T-helper 2 cell treated with Interferon-gamma antibody and Interleukin-4, amounts not matched to agents 5 μg/mL and 100 μg/mL, for 36 hours (primary cell): ENCODE results near the gene ARHGEF39.
A peak's percentile ranks its signal among the peaks of the same experiment; 100 is the strongest.

Experiments
- DNase-seq: peaks from one replicate; pipeline ENCODE4 v3.0.0; 2021; ENCODE audit warnings: low spot score
- H3K27ac Mint-ChIP-seq: one replicate; pipeline ENCODE4 v1.8.0; 2021; ENCODE audit warnings: mild to moderate bottlenecking, mixed read lengths
- H3K27me3 Mint-ChIP-seq: one replicate; pipeline ENCODE4 v1.8.0; 2021; ENCODE audit warnings: low read depth, mixed read lengths
- H3K36me3 Mint-ChIP-seq: one replicate; pipeline ENCODE4 v1.8.0; 2021; ENCODE audit warnings: low read depth, mixed read lengths
- H3K4me1 Mint-ChIP-seq: one replicate; pipeline ENCODE4 v1.8.0; 2021; ENCODE audit warnings: low read depth, mixed read lengths
- H3K4me3 Mint-ChIP-seq: one replicate; pipeline ENCODE4 v1.8.0; 2022; ENCODE audit warnings: mild to moderate bottlenecking, moderate library complexity, mixed read lengths
- H3K9me3 Mint-ChIP-seq: one replicate; pipeline ENCODE4 v1.8.0; 2021; ENCODE audit warnings: mixed read lengths

ARHGEF39 gene

GRCh38 chr9:35664531-35665470, at the start of gene ARHGEF39:
TSS of gene ARHGEF39 (minus strand) at chr9:35665195. CDS start at chr9:35665169, 26 bp downstream.
- peak within 1 kb of the TSS; percentile 87 for H3K27ac Mint-ChIP-seq
- H3K36me3 Mint-ChIP-seq, result peaks cover 25% of the 10 kb centered on the region
- no peaks in the 10 kb centered on the region for H3K9me3 Mint-ChIP-seq
- H3K27me3 Mint-ChIP-seq, result no peaks in the 10 kb centered on the region
- H3K4me1 Mint-ChIP-seq, result peaks cover 49% of the 10 kb centered on the region
- peak within 1 kb of the TSS; percentile 92 for H3K4me3 Mint-ChIP-seq
- DNase-seq, result peak; percentile 87

GRCh38 chr9:35714123-35714522, 49.1 kb upstream of the ARHGEF39 start:
- Mint-ChIP-seq H3K27ac (no peak overlapping the region), H3K4me1 (peaks cover 2% of the 10 kb centered on the region), H3K27me3 (no peaks in the 10 kb centered on the region), H3K9me3 (no peaks in the 10 kb centered on the region), H3K4me3 (no peak overlapping the region), H3K36me3 (peaks cover 88% of the 10 kb centered on the region)
- DNase-seq, result no peak

DNA sequence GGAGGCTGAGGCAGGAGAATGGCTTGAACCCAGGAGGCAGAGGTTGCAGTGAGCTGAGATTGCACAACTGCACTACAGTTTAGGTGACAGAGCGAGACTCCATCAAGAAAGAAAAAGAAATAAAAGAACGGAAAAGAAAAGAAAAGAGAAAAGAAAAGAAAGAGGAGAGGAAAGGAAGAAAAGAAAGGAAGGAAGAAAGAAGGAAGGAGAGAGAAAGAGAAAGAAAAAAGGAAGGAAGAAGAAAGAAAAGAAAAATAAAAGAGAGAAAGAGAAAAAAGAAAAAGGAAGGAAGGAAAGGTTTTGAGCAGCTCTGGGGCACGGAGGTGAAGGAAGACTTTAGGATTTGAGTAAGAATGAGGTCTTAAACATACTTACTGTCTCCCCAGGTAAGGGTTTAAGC, 48.6 kb upstream of the ARHGEF39 start:
- no peak overlapping the region for H3K4me3 Mint-ChIP-seq
- no peak for DNase-seq
- H3K27me3 Mint-ChIP-seq, result no peaks in the 10 kb centered on the region
- H3K27ac Mint-ChIP-seq, result no peak overlapping the region
- peaks cover 91% of the 10 kb centered on the region for H3K36me3 Mint-ChIP-seq
- H3K9me3 Mint-ChIP-seq, result no peaks in the 10 kb centered on the region
- H3K4me1 Mint-ChIP-seq, result peaks cover 2% of the 10 kb centered on the region

DNA sequence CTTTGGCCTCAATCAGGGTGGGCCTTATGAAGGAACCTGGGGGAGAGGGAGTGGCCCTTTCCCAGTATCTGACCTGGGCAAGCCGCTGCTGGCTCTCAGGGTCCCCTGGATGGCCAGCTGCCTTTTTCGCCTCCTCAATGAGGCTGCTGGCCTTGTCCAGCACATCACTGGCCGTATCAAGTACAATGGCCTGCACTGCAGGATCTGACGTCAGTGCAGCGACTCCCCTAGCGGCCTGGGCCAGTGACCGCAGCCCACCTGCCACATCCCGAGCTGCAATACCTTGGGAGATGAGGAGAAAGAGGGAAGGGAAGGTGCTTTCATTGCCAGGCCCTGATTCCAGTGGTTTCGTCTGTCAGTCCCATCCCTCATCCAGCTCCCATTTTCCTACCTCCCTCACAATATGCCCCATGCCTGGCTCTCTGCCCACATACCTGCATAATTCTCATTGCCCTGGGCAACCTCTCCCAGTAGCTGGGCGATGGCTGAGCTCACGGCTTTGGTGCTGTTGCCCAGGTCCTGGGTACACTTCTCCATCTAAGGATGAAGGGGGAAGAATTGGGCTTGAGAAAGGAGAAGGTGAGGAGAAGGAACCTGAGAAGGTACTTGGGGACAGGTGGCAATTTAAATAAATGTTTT, 47.9 kb upstream of the ARHGEF39 start:
- Mint-ChIP-seq H3K4me1 (peaks cover 2% of the 10 kb centered on the region), H3K4me3 (no peak overlapping the region), H3K27me3 (no peaks in the 10 kb centered on the region), H3K36me3 (peaks cover 91% of the 10 kb centered on the region), H3K9me3 (no peaks in the 10 kb centered on the region), H3K27ac (no peak overlapping the region)
- DNase-seq, result no peak

GRCh38 chr9:35711501-35712428, 46.8 kb upstream of the ARHGEF39 start:
- H3K4me3 Mint-ChIP-seq, result no peak overlapping the region
- peaks cover 91% of the 10 kb centered on the region for H3K36me3 Mint-ChIP-seq
- no peaks in the 10 kb centered on the region for H3K27me3 Mint-ChIP-seq
- DNase-seq, result no peak
- H3K27ac Mint-ChIP-seq, result no peak overlapping the region
- H3K4me1 Mint-ChIP-seq, result peaks cover 2% of the 10 kb centered on the region
- no peaks in the 10 kb centered on the region for H3K9me3 Mint-ChIP-seq

- H3K4me3 Mint-ChIP-seq, result no peak overlapping the region
- peaks cover 2% of the 10 kb centered on the region for H3K4me1 Mint-ChIP-seq
- H3K9me3 Mint-ChIP-seq, result no peaks in the 10 kb centered on the region
- H3K27me3 Mint-ChIP-seq, result no peaks in the 10 kb centered on the region
- no peak overlapping the region for H3K27ac Mint-ChIP-seq
- H3K36me3 Mint-ChIP-seq, result peaks cover 88% of the 10 kb centered on the region
- DNase-seq, result no peak
These were observed 46.0 kb upstream of the ARHGEF39 start for GRCh38 chr9:35710818-35711500.

- Mint-ChIP-seq H3K4me3 (no peak overlapping the region), H3K27ac (no peak overlapping the region), H3K4me1 (no peaks in the 10 kb centered on the region), H3K9me3 (no peaks in the 10 kb centered on the region), H3K27me3 (no peaks in the 10 kb centered on the region), H3K36me3 (peaks cover 83% of the 10 kb centered on the region)
- DNase-seq, result no peak
These were observed 43.2 kb upstream of the ARHGEF39 start for GRCh38 chr9:35708146-35708545.

DNA sequence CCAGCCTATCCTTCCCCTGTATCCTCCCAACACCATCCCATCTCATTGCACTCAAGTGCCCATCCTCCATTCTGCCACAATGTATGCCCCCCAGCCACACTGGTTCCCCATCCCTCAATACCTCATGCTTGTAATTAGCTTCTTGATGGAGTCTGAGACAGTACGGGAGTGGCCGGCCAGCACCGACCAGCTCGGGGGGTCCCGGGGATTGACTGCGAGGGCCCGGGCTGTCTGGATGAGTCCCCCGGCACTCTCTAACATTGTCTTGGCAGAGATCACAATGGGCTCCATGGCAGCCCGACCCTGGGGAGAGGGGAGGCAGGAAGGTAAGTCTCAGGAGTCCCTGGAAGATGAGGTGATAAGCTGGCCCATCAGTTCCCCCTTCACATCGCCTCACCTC, 42.0 kb upstream of the ARHGEF39 start:
- Mint-ChIP-seq H3K9me3 (no peaks in the 10 kb centered on the region), H3K27ac (no peak overlapping the region), H3K4me1 (no peaks in the 10 kb centered on the region), H3K27me3 (no peaks in the 10 kb centered on the region), H3K36me3 (peaks cover 77% of the 10 kb centered on the region), H3K4me3 (no peak overlapping the region)
- DNase-seq, result no peak

GRCh38 chr9:35705836-35706430, 40.9 kb upstream of the ARHGEF39 start:
- Mint-ChIP-seq H3K4me3 (no peak overlapping the region), H3K27me3 (no peaks in the 10 kb centered on the region), H3K27ac (no peak overlapping the region), H3K9me3 (no peaks in the 10 kb centered on the region), H3K4me1 (no peaks in the 10 kb centered on the region), H3K36me3 (peaks cover 67% of the 10 kb centered on the region)
- no peak for DNase-seq

DNA sequence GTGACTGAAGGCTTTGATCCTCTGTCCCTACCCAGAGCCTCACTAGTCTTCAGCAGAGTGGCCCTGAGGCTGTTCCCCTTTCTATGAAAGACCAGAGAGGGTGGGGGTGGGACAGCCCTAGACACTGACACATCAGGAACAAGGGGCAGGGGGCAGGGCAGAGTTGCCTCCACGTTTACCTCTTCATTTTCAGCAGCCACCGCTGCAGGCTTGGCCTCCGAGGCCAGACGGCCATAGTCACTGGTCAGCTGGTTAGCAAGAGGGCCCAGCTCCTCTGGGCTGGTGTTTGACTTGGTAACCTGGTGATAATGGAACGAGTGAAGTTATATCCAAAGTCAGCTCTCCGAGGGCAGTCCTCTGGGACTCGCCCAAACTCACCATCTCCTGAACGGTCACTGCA, 40.4 kb upstream of the ARHGEF39 start:
- H3K9me3 Mint-ChIP-seq, result no peaks in the 10 kb centered on the region
- no peak overlapping the region for H3K4me3 Mint-ChIP-seq
- H3K36me3 Mint-ChIP-seq, result peaks cover 61% of the 10 kb centered on the region
- no peaks in the 10 kb centered on the region for H3K27me3 Mint-ChIP-seq
- no peaks in the 10 kb centered on the region for H3K4me1 Mint-ChIP-seq
- H3K27ac Mint-ChIP-seq, result no peak overlapping the region
- no peak for DNase-seq

DNA sequence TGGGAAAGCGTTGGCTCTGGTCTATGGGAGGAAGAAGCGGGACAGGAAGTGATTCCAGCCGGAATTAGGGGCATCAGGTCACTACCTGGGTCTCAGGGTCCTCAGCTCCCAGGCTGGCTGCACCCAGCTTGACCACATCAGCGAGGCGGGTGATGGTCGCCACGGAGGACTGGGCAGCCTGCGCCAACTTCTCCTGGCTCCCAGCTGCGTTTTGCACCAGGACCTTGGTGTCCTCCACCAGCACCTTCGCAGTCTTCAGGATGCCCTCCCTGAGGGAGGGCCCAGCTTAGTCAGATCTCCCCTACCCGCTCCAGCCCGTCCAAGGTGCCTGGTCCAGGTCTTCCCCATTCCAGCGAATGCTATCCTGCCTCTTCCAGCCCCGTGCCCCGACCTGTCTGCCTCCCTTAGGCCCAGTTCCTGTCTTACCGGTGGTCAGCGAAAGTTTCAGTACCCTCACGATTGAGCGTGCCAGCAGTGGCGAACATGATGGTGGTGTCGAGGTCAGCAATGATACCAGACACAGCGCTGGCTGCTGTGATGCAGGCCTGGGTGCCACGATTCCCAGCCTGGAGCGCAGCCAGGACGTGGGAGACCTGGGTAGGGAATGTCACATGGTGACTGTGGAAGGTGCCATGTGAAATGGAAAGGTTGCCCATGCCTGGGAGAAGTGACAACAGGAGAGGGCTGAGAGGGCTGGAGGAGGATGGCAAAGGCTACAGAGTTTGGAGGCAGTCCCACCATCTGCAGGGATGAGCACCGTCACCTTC, 39.1 kb upstream of the ARHGEF39 start:
- Mint-ChIP-seq H3K4me3 (no peak overlapping the region), H3K27ac (no peak overlapping the region), H3K36me3 (peaks cover 55% of the 10 kb centered on the region), H3K9me3 (no peaks in the 10 kb centered on the region), H3K27me3 (no peaks in the 10 kb centered on the region), H3K4me1 (no peaks in the 10 kb centered on the region)
- no peak for DNase-seq

DNA sequence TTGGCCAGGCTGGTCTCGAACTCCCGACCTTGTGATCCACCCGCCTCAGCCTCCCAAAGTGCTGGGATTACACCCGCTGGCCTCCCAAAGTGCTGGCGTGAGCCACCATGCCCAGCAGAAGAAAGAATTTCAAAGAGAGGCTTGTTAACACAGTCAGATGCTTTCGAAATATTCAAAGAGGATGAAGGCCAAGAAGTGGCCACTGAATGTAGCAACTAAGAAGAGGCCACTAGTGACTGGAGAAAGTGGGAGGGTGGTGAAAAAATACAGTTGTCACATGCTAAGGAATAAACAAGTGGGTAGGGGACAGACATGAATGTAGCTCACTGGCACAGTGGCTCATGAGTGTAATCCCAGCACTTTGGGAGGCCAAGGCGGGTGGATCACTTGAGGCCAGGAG, 37.7 kb upstream of the ARHGEF39 start:
- Mint-ChIP-seq H3K27me3 (no peaks in the 10 kb centered on the region), H3K4me3 (no peak overlapping the region), H3K36me3 (peaks cover 45% of the 10 kb centered on the region), H3K9me3 (no peaks in the 10 kb centered on the region), H3K27ac (no peak overlapping the region), H3K4me1 (no peaks in the 10 kb centered on the region)
- no peak for DNase-seq
